Left renal cortex interstitium (tissue), 4 donors: ENCODE measurements around the gene CCNY. TPM values are rescaled to one million over a fixed set of nuclear protein-coding genes. Genes with fewer than 3 reads are reported as not detected.
"Not testable (repeated sequence)": the region's sequence is repeated elsewhere in the genome, so short reads cannot be mapped to it uniquely, and the experiment has no call there.

Experiments
- DNase-seq, 4 donors: peaks; one replicate each; pipeline ENCODE4 v3.0.0-alpha.2; 2013; ENCODE audit warnings: low read depth in 4 of 4, low spot score in 2 of 4, missing footprints in 1 of 4
- polyA plus RNA-seq, 4 donors: library from polyadenylated mRNA; unstranded; fragments of 120-200 nt; gene quantifications; one replicate each; pipeline ENCODE4 v1.2.1, GENCODE V29; 2013; ENCODE audit not compliant: insufficient read length in 4 of 4

The CCNY gene
- polyA plus RNA-seq, 4 donors, result 87.1 to 120 (median 103) TPM

- no peak for DNase-seq
These were observed 170.4 kb downstream of the CCNY start for GRCh38 chr10:35506741-35507140.

GRCh38 chr10:35507519-35508109 is 171.3 kb downstream of the CCNY start:
- no peak for DNase-seq

- no peak for DNase-seq
These were observed 172.3 kb downstream of the CCNY start for GRCh38 chr10:35508647-35509046.

DNA sequence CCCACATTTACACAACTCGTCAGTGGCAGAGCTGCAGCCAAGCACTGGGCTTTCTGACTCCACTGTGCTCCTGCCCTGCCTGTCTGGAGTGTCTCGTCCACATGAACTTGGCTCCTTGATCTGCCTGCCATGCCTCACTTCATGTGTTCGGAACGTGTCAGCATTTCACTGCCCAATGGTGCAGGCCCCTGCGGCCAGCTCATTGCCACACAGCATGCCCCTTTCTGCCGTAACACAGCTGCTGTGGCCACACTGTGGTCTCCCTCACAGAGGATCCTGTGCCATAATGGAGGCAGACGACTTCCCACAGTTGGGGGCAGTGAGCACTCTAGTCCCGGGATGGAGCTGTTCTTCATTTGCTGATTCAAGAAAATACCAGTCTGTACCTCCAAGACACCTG is 174.6 kb downstream of the CCNY start:
- DNase-seq, result no peak

DNA sequence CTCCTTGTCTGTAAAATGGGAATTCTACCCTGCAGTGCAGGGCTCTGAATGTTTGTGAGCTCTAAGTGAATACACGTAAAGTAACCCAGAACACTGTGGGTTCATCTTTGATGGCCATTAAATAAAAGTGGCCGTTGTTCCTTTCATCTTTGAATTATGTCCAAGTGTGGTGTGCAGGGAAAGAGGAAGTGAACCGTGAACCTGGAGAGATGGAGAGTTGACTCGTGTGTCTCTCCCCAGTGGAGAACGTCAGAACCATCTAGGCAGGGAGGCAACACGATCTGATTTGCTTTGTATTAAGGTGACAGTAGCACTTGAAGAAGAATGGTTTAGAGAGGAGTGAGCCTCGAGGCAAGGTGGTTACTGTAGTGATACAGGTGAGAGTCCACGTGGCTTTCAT is 175.3 kb downstream of the CCNY start:
- no peak for DNase-seq

- no peak for DNase-seq
These were observed 179.9 kb downstream of the CCNY start for GRCh38 chr10:35516102-35516670.

DNA sequence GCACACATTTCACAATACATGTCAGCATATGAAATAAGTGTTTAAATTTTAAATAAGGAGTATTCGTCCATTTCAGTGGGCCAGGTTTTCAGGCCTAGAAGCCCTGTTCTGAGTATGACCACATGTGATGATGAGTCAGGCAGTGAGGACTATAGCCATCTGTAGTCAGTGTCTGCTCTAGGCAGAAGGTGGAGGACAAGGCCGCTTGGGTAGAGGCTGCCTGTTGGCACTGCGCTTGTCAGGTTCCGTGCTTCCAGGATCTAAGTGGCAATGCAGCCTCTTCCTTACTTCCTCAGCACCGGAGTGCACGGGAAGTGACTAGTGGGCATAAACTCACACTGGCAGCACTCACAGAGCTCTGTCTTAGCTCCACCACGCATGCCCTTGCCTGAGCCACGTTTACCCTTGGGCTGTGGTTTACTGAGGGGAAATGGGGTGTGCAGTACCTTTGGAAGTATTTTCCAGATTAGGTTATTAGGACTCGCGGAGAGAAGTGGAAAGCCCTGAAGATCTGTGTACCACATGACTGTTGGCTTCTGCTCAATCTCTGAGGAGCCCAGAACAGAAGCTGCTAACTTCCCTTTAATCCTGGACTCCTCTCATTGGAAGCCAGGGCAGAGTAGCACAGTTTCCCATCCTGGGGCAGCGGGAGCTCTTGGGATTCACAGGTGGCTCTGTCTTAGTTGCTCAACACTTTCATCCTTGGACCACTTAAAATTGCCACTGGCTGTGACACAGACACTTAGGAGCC is 181.3 kb downstream of the CCNY start:
- DNase-seq, result no peak

DNA sequence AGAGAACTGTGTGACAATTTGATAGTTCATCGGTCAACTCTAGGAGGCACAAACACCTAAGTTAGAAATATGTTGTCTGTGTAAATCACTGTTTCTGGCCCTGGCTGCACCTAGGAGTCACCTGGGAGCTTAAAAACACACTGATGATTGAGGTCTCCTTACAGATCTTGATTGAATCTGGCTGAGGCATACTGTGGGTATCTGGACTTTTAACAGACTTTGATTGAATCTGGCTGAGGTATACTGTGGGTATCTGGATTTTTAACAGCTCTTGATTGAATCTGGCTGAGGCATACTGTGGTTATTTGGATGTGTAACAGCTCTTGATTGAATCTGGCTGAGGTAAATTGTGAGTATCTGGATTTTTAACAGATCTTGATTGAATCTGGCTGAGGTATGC is 181.9 kb downstream of the CCNY start:
- not testable (repeated sequence) for DNase-seq

- DNase-seq, result no peak
These were observed 184.7 kb downstream of the CCNY start for GRCh38 chr10:35520996-35521395.

DNA sequence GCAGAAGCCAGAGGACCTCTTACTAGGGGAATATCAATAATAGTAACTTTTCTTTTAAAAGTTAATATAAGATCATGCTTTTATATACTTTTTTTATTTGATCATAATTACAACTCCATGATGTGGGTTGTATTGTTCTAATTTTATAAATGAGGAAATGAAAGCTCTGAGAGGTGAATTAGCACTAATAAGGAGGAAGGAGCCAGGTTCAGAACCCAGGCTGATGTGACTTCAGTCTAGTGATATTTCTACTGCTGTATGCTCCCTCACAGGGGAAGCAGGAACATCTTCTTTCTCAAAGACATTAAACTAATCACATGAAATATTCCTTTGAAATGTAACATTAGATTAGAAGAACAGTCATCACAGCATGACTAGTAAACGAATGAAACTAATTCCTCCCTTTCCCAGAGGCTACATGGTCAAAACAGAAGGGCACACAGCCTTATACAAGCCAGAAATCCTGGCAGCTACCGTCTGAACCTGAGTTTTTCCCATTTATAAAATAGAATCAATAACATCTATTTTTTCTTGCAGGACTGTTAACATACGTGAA is 187.4 kb downstream of the CCNY start:
- DNase-seq, result no peak

DNA sequence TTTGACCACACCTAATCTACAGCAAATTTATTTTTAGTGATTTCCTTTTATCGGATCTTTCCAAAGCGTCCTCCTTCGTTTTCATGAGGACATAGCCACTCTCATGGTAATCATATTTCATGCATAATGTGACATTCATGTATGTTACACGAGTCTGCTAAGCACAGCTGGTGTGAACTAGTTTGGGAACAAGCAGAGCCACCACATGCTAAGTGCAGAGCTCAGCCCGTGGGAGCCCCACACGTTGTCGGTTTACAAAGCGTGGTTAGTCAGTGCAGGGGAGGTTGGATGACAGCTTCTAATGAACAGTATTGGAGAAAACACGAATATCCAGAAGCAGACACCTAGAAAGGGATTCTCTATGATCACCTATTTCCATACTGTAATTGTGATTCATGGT is 190.4 kb downstream of the CCNY start:
- DNase-seq, result no peak

GRCh38 chr10:35532141-35532540 is 195.8 kb downstream of the CCNY start:
- DNase-seq, result no peak

- no peak for DNase-seq
These were observed 197.3 kb downstream of the CCNY start for GRCh38 chr10:35533565-35533964.

DNA sequence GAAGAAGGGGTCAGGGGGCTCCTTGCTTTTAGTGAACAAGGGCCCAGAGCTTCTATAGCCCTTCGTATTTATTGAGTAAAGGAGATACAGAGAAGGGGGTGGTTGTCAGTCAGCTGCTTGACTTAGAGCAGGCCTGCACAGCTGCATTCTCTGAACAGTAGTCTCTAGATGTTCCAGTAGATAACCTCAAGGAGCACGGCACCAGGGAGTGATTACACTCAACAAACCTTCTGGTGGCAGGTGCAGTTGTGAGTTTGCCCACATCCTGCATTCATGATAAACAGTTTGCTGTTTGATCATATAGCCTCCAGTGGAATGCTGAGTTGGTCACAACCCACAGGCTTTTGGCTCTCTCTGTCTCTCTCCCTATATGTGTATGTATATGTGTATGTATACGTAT is 198.8 kb downstream of the CCNY start:
- DNase-seq, result no peak

GRCh38 chr10:35536789-35537188 is 200.5 kb downstream of the CCNY start:
- no peak for DNase-seq

DNA sequence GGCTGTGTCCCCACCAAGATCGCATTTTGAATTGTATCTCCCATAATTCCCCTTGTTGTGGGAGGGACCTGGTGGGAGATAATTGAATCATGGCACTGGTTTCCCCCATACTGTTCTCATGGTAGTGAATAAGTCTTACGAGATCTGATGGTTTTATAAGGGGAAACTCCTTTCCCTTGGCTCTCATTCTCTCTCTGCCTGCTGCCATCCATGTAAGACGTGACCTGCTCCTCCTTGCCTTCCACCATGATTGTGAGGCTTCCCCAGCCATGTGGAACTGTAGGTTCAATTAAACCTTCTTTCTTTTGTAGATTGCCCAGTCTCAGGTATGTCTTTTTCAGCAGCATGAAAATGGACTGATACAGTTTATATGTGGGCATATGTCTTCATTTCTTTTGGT is 201.6 kb downstream of the CCNY start:
- not testable (repeated sequence) for DNase-seq

- no peak for DNase-seq
These were observed 204.2 kb downstream of the CCNY start for GRCh38 chr10:35540296-35541164.

GRCh38 chr10:35541720-35542119 is 205.4 kb downstream of the CCNY start:
- DNase-seq, result no peak

- DNase-seq, result no peak
These were observed 206.0 kb downstream of the CCNY start for GRCh38 chr10:35542303-35542702.

DNA sequence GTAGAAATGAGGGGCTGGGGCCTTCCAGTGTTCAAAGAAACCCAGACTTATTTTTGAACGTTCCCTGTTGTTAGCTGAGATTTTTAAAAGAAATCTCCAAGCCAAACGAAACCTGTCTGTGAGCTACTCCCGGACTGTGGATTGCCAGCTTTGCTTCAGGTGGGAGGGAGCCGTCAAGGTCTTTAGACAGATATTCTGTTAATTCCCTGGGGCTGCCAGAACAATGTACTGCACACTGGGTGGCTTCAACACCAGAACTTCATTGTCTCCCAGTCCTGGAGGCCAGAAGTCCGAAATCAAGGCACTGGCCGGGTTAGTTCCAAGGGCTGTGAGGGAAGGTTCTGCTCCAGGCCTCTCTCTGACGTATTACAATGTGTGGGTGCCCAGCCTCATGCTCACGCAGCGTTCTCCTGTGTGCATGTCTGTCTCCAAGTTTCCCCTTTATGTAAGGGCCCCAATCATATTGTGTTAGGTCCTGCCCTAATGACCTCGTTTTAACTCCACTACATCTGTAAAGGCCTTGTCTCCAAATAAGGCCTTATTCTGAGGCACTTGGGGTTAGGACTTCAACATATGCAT is 208.9 kb downstream of the CCNY start:
- no peak for DNase-seq
